ENCODE data around the gene KMT2E.

KMT2E gene

GRCh38 chr7:105097619-105098018, 83.6 kb downstream of the KMT2E start:
- no peak overlapping the region for H3K27ac ChIP-seq (ENCODE audit: low read length)
- H2AFZ ChIP-seq (ENCODE audit: low read depth, low read length), result no peak overlapping the region
- H3K79me2 ChIP-seq (ENCODE audit: insufficient read depth, low read length), result peaks cover 17% of the 10 kb centered on the region

GRCh38 chr7:105098863-105099515, 85.0 kb downstream of the KMT2E start:
- no peak for TF ChIP-seq CTCF (IDR thresholded peaks at IDR 0.05; ENCODE audit: borderline replicate concordance, extremely low read depth, low read length, poor library complexity, severe bottlenecking)
- TF ChIP-seq EZH2 (IDR thresholded peaks at IDR 0.05; ENCODE audit: borderline replicate concordance, low read depth, low read length, severe bottlenecking), result no peak
- H3K4me1 ChIP-seq (ENCODE audit: insufficient read depth, low read length), result no peaks in the 10 kb centered on the region
- H3K27ac ChIP-seq (ENCODE audit: low read length), result no peak overlapping the region

More at GRCh38 chr7:105097619-105098018, 83.6 kb downstream of the KMT2E start:
- no peak for ATAC-seq (ENCODE audit: insufficient read depth, low read depth)
- Histone ChIP-seq H3K4me2 (ENCODE audit: insufficient read depth, low read length) (no peak overlapping the region), H3K9ac (ENCODE audit: low read depth, low read length) (no peak overlapping the region), H3K36me3 (ENCODE audit: insufficient read depth, low read length) (peaks cover 81% of the 10 kb centered on the region), H3K4me3 (ENCODE audit: low read depth in 1 of 2, low read length in 2 of 2) (no peak overlapping the region), H3K9me3 (ENCODE audit: insufficient read depth, low read length, severe bottlenecking) (no peaks in the 10 kb centered on the region), H4K20me1 (ENCODE audit: insufficient read depth, low read length) (0 out of 2 replicates have a peak, but pooled peaks cover 2% of the 10 kb centered on the region), H3K27me3 (ENCODE audit: insufficient read depth, low read length, poor library complexity) (no peaks in the 10 kb centered on the region), H3K4me1 (ENCODE audit: insufficient read depth, low read length) (no peaks in the 10 kb centered on the region)
- no peak for DNase-seq
- no peak for TF ChIP-seq CTCF (IDR thresholded peaks at IDR 0.05; ENCODE audit: borderline replicate concordance, extremely low read depth, low read length, poor library complexity, severe bottlenecking)
- no peak for TF ChIP-seq EZH2 (IDR thresholded peaks at IDR 0.05; ENCODE audit: borderline replicate concordance, low read depth, low read length, severe bottlenecking)

GRCh38 chr7:105101864-105102263, 87.9 kb downstream of the KMT2E start:
- Histone ChIP-seq H3K27ac (ENCODE audit: low read length) (no peak overlapping the region), H3K36me3 (ENCODE audit: insufficient read depth, low read length) (peaks cover 89% of the 10 kb centered on the region), H3K9me3 (ENCODE audit: insufficient read depth, low read length, severe bottlenecking) (no peaks in the 10 kb centered on the region), H3K4me2 (ENCODE audit: insufficient read depth, low read length) (no peak overlapping the region), H3K27me3 (ENCODE audit: insufficient read depth, low read length, poor library complexity) (no peaks in the 10 kb centered on the region), H2AFZ (ENCODE audit: low read depth, low read length) (no peak overlapping the region), H3K4me3 (ENCODE audit: low read depth in 1 of 2, low read length in 2 of 2) (no peak overlapping the region), H3K9ac (ENCODE audit: low read depth, low read length) (no peak overlapping the region), H4K20me1 (ENCODE audit: insufficient read depth, low read length) (peaks cover 17% of the 10 kb centered on the region; the same call in 1 of the 2 replicates), H3K4me1 (ENCODE audit: insufficient read depth, low read length) (no peaks in the 10 kb centered on the region), H3K79me2 (ENCODE audit: insufficient read depth, low read length) (peaks cover 32% of the 10 kb centered on the region)
- no peak for ATAC-seq (ENCODE audit: insufficient read depth, low read depth)
- no peak for DNase-seq
- TF ChIP-seq CTCF (IDR thresholded peaks at IDR 0.05; ENCODE audit: borderline replicate concordance, extremely low read depth, low read length, poor library complexity, severe bottlenecking) (no peak), EZH2 (IDR thresholded peaks at IDR 0.05; ENCODE audit: borderline replicate concordance, low read depth, low read length, severe bottlenecking) (no peak)

More at GRCh38 chr7:105098863-105099515, 85.0 kb downstream of the KMT2E start:
- Histone ChIP-seq H3K4me2 (ENCODE audit: insufficient read depth, low read length) (no peak overlapping the region), H3K9me3 (ENCODE audit: insufficient read depth, low read length, severe bottlenecking) (no peaks in the 10 kb centered on the region), H3K9ac (ENCODE audit: low read depth, low read length) (no peak overlapping the region), H3K4me3 (ENCODE audit: low read depth in 1 of 2, low read length in 2 of 2) (no peak overlapping the region), H2AFZ (ENCODE audit: low read depth, low read length) (no peak overlapping the region), H3K36me3 (ENCODE audit: insufficient read depth, low read length) (peaks cover 81% of the 10 kb centered on the region), H3K27me3 (ENCODE audit: insufficient read depth, low read length, poor library complexity) (no peaks in the 10 kb centered on the region), H4K20me1 (ENCODE audit: insufficient read depth, low read length) (0 out of 2 replicates have a peak, but pooled peaks cover 2% of the 10 kb centered on the region), H3K79me2 (ENCODE audit: insufficient read depth, low read length) (peaks cover 17% of the 10 kb centered on the region)
- DNase-seq (no peak), ATAC-seq (ENCODE audit: insufficient read depth, low read depth) (no peak)
